EL (cell line): ENCODE data around the gene PTGFR.

Experiments
- DNase-seq: peaks from one replicate; pipeline ENCODE4 v3.0.0-alpha.2; 2016

The PTGFR gene, protein sequence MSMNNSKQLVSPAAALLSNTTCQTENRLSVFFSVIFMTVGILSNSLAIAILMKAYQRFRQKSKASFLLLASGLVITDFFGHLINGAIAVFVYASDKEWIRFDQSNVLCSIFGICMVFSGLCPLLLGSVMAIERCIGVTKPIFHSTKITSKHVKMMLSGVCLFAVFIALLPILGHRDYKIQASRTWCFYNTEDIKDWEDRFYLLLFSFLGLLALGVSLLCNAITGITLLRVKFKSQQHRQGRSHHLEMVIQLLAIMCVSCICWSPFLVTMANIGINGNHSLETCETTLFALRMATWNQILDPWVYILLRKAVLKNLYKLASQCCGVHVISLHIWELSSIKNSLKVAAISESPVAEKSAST

GRCh38 chr1:78490861-78491450 is at the start of gene PTGFR:
Gene PTGFR (plus strand): TSS chr1:78490974. CDS start chr1:78492744, 1,770 bp downstream.
- DNase-seq: peak; percentile 79

DNA sequence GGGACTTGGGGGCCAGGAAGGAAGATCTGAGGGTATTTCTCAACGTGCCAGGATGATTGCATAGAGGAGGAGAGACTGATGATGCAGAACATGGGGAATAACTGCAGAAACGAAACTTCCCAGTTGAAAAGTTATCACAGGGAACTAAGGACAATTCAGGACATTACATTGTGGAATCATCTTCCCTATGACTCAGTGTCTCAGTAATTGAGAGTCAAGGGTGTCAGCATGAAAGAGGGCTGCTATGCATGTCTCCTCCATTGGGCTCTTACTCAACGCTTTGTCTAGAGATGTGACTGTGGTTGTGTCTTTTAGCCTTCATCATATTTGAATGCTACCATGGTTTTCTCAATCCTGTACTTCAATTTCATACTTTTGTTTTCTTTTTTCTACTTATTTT is 48.9 kb upstream of the PTGFR start:
- peak; percentile 62 for DNase-seq

DNA sequence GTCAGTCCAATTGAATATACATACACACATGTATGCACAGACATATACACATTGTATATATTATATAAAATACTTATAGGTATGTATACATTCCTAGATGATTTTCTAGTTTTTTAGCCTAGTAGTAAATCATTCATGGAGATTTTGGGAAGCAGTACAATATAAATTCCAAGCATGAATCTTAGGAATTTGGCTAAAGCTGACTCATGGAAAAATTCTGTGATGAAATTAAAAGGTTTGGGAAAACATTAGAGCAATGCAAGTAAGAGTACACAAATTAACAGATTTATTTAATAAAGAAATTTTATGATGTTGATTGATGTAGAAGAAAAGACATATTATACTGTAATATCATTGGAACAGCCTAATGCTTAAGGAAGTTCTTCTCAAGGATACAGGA is 43.7 kb upstream of the PTGFR start:
- peak; percentile 25 for DNase-seq

DNA sequence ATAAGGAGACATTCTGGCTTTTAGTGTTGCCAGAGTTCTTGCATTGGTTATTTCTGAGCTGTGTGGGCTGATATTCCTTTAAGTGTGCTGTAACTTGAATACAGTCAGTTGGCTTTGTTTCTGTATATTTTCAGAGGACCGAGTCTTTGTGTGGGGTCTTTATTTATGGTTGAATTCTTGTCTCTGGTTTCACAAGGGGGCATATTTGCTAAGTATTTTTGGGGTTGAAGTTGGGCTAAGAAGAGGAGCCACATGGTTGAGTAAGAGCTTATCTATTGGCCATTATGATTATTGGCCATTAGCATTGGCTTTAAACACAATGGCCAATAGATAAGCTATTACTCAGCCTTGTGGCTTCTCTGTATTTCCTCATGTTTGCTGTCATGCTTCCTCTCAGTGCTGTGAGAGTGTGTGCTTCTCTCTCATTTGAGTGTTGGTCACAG is 26.3 kb upstream of the PTGFR start:
- no peak for DNase-seq

DNA sequence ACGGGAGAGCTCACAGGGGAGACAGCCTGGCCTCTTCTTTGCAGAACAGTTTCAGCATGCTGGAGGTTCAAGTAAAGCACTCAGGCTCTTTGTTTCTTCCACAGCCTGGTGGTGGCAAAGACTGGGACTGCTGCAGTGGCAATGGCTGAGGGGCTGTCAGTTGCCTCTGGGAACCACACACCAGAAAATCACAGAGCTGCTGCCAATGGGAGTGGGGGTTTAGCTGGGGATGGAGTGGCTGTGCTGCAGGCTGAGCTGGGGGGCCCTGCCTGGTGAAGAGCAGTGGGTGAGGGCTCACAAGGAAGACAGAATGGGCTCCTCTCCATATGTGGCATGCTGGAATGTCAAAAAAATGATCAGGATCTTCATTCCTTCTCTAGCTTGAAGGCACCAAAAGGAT is 25.6 kb upstream of the PTGFR start:
- DNase-seq: no peak

DNA sequence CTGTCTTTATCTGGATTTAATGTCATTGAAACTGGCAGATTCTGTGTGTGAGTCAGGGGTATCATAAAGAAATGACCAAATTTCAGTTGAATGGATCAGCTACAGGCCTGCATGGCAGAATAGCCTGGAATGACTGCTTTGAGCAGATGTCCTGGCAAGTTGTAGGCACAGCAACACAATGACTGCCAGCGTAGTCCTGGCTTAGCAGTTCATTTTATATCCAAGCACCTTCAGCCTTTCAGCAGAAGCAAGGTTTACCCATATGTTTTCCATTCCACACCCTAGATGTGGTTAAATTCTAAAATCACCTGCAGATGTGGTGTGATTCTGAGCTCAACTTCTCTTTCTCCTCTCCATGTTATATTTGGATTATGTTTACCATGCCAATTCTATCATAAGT is 22.3 kb upstream of the PTGFR start:
- DNase-seq: no peak

GRCh38 chr1:78469576-78469975 is 21.2 kb upstream of the PTGFR start:
- no peak for DNase-seq

DNA sequence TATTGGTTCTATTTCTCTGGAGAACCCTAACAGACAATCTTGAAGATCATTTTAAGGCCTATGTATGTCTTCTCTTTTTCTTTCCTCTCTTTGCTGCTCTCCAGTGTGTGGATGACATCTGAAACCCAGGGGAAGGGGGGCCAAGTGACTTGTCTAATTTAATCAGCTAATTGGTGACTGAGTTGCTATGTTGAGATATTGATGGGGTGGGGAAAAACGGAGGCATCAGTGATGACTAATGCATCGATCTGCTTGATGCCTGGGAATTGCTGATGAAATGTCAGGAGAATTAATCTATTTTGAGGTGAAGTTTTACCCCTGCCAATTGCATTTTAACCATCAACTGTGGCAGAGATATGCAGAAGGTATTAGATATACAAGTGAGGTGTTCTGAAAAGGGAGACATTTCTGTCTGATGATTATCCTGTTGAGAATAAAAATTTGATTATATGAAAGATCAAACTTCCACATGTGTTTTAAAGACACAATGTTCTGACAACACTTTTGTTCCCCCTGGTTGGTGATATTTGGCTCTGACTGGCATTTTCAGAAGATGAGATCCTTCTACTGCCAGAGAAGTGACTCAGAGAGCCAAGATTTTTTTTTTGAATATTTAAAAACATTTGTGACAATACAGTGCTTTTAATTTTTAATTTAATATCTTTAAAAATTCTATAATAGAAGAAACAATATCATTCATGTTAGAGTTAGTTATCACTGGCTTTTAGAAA is 18.7 kb upstream of the PTGFR start:
- no peak for DNase-seq

DNA sequence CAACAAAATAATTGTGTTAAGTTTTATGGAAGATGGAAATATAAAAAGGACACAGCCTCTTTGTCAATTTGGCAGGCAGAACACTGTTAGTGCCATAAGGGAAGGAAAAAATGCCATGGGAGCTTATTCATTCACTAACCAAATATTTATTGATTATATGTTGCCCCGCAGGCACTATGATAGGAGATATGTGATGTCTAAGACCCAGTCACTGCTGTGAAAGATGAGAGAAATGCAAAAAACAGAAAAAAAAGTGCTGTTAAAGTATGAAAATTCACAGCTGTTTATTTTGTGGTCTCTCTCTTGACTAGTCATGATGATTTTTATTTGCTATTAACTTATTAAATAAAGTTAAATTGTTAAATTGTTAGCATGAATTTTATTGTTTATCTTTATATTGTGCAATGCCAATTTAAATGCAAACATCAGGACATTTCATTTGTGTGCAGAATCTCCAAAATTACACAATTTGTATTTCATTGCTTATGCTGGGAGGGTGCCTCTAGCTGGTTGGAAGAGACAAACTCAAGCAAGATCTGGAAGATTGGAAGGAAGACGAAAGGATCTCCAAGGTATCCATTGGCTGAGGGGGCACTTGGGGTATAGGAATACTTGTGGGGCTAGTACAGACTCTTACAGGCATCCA is 17.8 kb upstream of the PTGFR start:
- peak; percentile 11 for DNase-seq

- no peak for DNase-seq
These were observed 16.7 kb upstream of the PTGFR start for GRCh38 chr1:78474092-78474491.

- DNase-seq: no peak
These were observed 14.7 kb upstream of the PTGFR start for GRCh38 chr1:78475888-78476610.

- peak; percentile 78 for DNase-seq
These were observed 6.9 kb upstream of the PTGFR start for GRCh38 chr1:78483903-78484302.

GRCh38 chr1:78491451-78492071 is 787 bp downstream of the PTGFR start:
- peak; percentile 93 for DNase-seq

GRCh38 chr1:78492386-78492950 is 1.7 kb downstream of the PTGFR start:
- DNase-seq: peak; percentile 14

- DNase-seq: peak; percentile 9
These were observed 2.7 kb downstream of the PTGFR start for GRCh38 chr1:78493451-78493850.

- DNase-seq: peak; percentile 55
These were observed 6.4 kb downstream of the PTGFR start for GRCh38 chr1:78497201-78497600.

DNA sequence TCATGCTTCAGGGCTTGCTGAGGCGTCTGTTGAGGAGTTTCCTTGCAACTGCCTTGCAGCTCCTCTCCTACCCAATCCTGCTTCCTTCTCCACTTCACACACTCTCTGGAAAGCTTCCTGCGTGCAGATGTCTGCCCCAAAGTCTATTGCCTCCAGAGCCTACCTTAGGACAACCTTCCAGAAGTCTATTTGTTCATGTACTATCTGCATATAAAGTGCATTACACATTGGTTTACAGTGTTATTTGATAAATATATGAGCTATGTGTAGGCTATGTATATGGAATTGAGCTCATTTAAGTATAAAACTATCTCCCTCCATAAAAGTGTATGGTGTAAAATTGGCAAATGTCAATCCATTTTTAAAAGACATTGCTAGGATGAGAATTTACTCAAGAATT is 9.8 kb downstream of the PTGFR start:
- no peak for DNase-seq

DNA sequence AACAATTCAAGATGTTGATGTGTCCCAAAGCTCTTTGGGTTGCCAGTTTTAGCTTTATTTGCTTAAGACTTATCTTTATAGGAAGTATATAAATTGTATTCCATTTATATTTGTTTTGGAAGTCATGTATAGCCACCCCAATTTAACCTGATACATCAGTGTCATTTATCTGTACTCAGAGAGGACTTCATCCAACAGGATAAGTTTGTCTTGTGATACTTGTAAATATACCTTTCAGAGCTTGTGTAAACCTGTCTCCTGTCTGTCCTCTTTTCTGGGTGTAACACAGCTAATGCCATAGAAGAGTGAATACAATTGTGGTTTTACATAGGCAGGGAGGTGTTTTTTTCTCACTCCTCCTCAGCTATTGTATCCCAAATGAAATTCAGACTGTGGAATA is 10.4 kb downstream of the PTGFR start:
- DNase-seq: no peak

GRCh38 chr1:78511334-78511733 is 20.6 kb downstream of the PTGFR start:
- DNase-seq: no peak

DNA sequence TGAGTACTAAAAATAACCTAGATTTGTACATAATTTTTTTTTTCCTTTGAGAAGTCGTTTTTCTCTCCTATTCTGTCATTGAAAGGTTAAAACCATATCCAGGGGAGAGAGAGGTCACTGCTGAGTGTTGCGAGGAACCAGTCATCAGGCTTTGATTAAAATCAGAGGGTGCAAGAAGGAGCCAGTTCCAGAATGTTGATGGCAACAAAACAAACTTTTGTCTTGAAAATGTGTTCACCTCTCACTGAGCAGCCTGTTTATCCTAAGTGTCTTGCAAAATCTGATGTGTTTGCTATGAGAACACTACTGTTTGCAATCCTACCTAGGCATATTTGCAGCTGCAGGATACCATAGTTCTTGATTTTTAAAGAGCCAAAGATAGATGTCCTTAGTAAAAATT is 25.9 kb downstream of the PTGFR start:
- no peak for DNase-seq

- DNase-seq: peak; percentile 70
These were observed 28.7 kb downstream of the PTGFR start for GRCh38 chr1:78519446-78519845.

DNA sequence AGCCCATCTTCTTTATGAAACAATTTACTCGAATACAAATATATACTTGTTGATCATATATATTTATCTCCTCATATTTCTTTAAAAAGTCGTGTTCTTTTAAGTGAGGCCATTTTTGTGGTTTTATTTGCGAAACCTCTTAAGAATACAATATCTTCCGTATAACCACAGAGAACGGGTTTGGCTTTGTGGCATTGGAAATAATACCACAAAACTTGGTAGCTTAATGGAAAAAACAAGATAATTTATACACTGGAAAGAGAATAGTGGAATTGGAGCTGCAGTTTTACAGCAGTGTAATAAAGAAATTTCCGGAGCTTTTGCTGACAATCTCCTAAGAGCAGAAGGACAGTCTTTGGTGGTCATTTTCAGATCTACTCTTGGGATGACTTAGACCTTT is 29.4 kb downstream of the PTGFR start:
- no peak for DNase-seq
